Uterus (tissue), 2 donors: Measurements from ENCODE around the gene TRAF1.

Source experiments
- POLR2A ChIP-seq, 2 donors: fragments of 450-650 bp; IDR thresholded peaks; one replicate each; pipeline ENCODE4 v1.6.1; 2016; ENCODE audit warnings: antibody characterized with exemption in 2 of 2, mild to moderate bottlenecking in 1 of 2, moderate library complexity in 1 of 2
- TF ChIP-seq, protein P1 (sequence below), 4 experiments: fragments of 200-600 bp in 2 of 4; fragments of 450-650 bp in 2 of 4; sonication (generic) in 2 of 4; IDR thresholded peaks; one replicate each; pipeline ENCODE4 v1.5.1; 2016 to 2019; ENCODE audit warnings: antibody characterized with exemption in 4 of 4, mild to moderate bottlenecking in 2 of 4, moderate library complexity in 1 of 4

DNA sequence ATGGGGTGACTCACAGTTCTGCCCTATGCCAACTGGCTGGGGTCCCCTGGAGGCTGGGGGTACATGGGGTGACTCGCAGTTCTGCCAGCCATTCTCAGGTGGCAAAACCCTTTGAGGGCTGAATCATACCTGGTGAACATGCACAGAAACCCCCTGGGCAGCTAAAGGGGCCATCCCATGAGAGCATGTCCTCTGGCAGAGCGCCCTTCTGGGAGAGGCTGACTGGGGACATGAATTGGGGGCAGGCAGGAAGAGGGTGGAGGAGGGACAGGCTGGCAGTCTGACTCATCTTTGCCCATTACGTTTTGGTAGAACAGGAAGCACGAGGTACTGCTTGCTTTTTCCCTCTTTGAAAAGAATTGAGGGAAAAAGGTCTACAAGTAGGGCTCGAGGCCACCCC is 16.7 kb downstream of the TRAF1 start:
- TF ChIP-seq, protein P1, sequence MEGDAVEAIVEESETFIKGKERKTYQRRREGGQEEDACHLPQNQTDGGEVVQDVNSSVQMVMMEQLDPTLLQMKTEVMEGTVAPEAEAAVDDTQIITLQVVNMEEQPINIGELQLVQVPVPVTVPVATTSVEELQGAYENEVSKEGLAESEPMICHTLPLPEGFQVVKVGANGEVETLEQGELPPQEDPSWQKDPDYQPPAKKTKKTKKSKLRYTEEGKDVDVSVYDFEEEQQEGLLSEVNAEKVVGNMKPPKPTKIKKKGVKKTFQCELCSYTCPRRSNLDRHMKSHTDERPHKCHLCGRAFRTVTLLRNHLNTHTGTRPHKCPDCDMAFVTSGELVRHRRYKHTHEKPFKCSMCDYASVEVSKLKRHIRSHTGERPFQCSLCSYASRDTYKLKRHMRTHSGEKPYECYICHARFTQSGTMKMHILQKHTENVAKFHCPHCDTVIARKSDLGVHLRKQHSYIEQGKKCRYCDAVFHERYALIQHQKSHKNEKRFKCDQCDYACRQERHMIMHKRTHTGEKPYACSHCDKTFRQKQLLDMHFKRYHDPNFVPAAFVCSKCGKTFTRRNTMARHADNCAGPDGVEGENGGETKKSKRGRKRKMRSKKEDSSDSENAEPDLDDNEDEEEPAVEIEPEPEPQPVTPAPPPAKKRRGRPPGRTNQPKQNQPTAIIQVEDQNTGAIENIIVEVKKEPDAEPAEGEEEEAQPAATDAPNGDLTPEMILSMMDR (IDR thresholded peaks at IDR 0.05) = no peak
- no peak for TF ChIP-seq POLR2A (IDR thresholded peaks at IDR 0.05)
